K562 (cell line): Measurements from ENCODE around the gene SLC38A10. TPM values are rescaled to one million over a fixed set of nuclear protein-coding genes. Genes with fewer than 3 reads are reported as not detected.

ENCODE experiments used
- ARID1B ChIP-seq: fragments of 450-650 bp; IDR thresholded peaks from 2 replicates; pipeline ENCODE4 v1.6.1; 2016; ENCODE audit warnings: antibody characterized with exemption, mild to moderate bottlenecking, inconsistent platforms
- CC2D1A ChIP-seq: fragments of 450-650 bp; IDR thresholded peaks from 2 replicates; pipeline ENCODE4 v1.6.1; 2017; ENCODE audit warnings: mild to moderate bottlenecking
- CREB1 ChIP-seq, 2 experiments: sonication (generic) in 1 of 2; formaldehyde crosslinking in 1 of 2; IDR thresholded peaks; 2 replicates each; pipeline versions ENCODE4 v1.6.1 to v1.8.0; 2012 to 2022; ENCODE audit warnings: inconsistent platforms in 1 of 2, mild to moderate bottlenecking in 1 of 2, missing genetic modification reagents in 1 of 2, moderate library complexity in 1 of 2
- CTBP1 ChIP-seq: fragments of 450-650 bp; IDR thresholded peaks from 2 replicates; pipeline ENCODE4 v1.6.1; 2016; ENCODE audit warnings: borderline replicate concordance
- HNRNPLL ChIP-seq: fragments of 200-400 bp; formaldehyde crosslinking; IDR thresholded peaks from 2 replicates; pipeline ENCODE4 v1.6.1; 2017; ENCODE audit warnings: low read length, low read depth, mild to moderate bottlenecking; ENCODE audit not compliant: poor library complexity, severe bottlenecking
- LARP7 ChIP-seq: fragments of 450-650 bp; IDR thresholded peaks from 2 replicates; pipeline ENCODE4 v1.6.1; 2016
- PML ChIP-seq: IDR thresholded peaks from 2 replicates; pipeline ENCODE4 v1.6.1; 2012; ENCODE audit warnings: low read length, inconsistent platforms
- POU5F1 ChIP-seq: fragments of 150-350 bp; IDR thresholded peaks from 2 replicates; pipeline ENCODE4 v1.6.1; 2014; ENCODE audit warnings: borderline replicate concordance, low read length, low read depth, mild to moderate bottlenecking; ENCODE audit not compliant: partially characterized antibody
- RFX7 ChIP-seq: fragments of 250-450 bp; sonication (Bioruptor Pico); IDR thresholded peaks from 2 replicates; pipeline ENCODE4 v1.5.1; 2021; ENCODE audit warnings: mild to moderate bottlenecking
- SMC3 ChIP-seq: conservative IDR thresholded peaks from 2 replicates; pipeline ENCODE4 v1.6.1; 2011; ENCODE audit warnings: low read depth, low read length, improper control_type of control experiment; ENCODE audit not compliant: insufficient read depth
- polyA plus RNA-seq, 8 experiments: library from polyadenylated mRNA; depleted of rRNA in 4 of 8; stranded (reverse) in 5 of 8; unstranded in 3 of 8; fragments of >200 nt; fragmentation: Nextera tagmentation in 2 of 8; fragmentation: Illumina TruSeq in 1 of 8; extraction: Ambion mirVana in 2 of 8; extraction: Trizol in 1 of 8; gene quantifications; 2 replicates each; pipeline versions ENCODE4 v1.2.1 to v1.2.3, GENCODE V29; 2011 to 2014; ENCODE audit warnings: inconsistent platforms in 1 of 8, missing spikeins in 1 of 8
- total RNA-seq, 7 experiments: library from RNA; depleted of rRNA in 6 of 7; stranded (reverse); fragments of >200 nt in 6 of 7; fragmentation: Illumina TruSeq in 2 of 7; extraction: Trizol in 2 of 7; gene quantifications; 2 replicates each; pipeline versions ENCODE4 v1.2.1 to v1.2.3, GENCODE V29; 2011 to 2021; ENCODE audit warnings: low replicate concordance in 1 of 7
- TF ChIP-seq, protein P1 (sequence below): fragments of 450-650 bp; formaldehyde crosslinking; conservative IDR thresholded peaks from 2 replicates; pipeline ENCODE4 v1.4.0; 2022; ENCODE audit warnings: mild to moderate bottlenecking, missing genetic modification characterization
- TF ChIP-seq, protein P2 (sequence below): fragments of 450-650 bp; IDR thresholded peaks from 2 replicates; pipeline ENCODE4 v1.6.1; 2016; ENCODE audit warnings: antibody characterized with exemption
- TF ChIP-seq, protein P3 (sequence below): sonication (generic); formaldehyde crosslinking; IDR thresholded peaks from 2 replicates; pipeline ENCODE4 v1.8.0; 2022; ENCODE audit warnings: missing genetic modification reagents, mild to moderate bottlenecking, borderline replicate concordance
- TF ChIP-seq, protein P4 (sequence below): fragments of 450-650 bp; IDR thresholded peaks from 2 replicates; pipeline ENCODE4 v1.7.0; 2016; ENCODE audit warnings: borderline replicate concordance
- TF ChIP-seq, protein P5 (sequence below): sonication (generic); formaldehyde crosslinking; IDR thresholded peaks from 2 replicates; pipeline ENCODE4 v1.8.1; 2023; ENCODE audit warnings: mild to moderate bottlenecking, missing genetic modification reagents, moderate library complexity
- TF ChIP-seq, protein P6 (sequence below): IDR thresholded peaks from 2 replicates; pipeline ENCODE4 v1.6.1; 2016; ENCODE audit warnings: missing genetic modification characterization, missing compliant biosample characterization

The SLC38A10 gene
- total and polyA plus RNA-seq, 9 of the 15 experiments (the other 6 are each of a cell fraction or from before 2014, with no cell fraction given), result 0.45 to 54.2 (median 13.8) TPM

DNA sequence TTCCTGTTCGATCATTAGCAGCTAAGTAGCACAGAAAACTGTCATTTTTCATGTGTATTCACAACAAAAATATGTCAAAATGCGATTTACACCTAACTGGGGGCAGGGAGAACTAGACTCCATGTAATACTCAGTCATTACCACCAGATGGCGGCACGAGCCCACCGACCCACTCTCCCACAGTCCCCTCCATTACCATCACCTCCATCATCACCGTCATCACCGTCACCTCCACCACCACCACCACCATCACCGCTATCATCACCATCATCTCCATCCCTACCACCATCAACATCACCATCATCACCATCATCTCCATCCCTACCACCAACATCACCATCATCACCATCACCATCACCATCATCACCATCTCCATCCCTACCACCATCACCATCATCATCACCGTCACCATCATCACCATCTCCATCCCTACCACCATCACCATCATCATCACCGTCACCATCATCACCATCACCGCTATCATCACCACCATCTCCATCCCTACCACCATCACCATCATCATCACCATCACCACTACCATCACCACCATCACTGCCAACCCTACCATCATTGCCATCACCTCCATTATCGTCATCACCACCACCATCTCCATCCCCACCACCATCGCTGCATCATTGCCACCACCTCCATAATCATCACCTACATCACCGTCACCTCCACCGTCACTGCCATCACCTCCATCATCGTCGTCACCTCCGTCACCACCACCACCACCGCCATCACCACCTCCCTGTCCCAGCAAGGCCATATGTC lies 41.6 kb downstream of the SLC38A10 start (continued):
- TF ChIP-seq HNRNPLL, result no peak
- TF ChIP-seq, protein P1, sequence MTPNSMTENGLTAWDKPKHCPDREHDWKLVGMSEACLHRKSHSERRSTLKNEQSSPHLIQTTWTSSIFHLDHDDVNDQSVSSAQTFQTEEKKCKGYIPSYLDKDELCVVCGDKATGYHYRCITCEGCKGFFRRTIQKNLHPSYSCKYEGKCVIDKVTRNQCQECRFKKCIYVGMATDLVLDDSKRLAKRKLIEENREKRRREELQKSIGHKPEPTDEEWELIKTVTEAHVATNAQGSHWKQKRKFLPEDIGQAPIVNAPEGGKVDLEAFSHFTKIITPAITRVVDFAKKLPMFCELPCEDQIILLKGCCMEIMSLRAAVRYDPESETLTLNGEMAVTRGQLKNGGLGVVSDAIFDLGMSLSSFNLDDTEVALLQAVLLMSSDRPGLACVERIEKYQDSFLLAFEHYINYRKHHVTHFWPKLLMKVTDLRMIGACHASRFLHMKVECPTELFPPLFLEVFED, result peak; percentile 74; the same call in 1 of the 2 replicates
- TF ChIP-seq, protein P2, sequence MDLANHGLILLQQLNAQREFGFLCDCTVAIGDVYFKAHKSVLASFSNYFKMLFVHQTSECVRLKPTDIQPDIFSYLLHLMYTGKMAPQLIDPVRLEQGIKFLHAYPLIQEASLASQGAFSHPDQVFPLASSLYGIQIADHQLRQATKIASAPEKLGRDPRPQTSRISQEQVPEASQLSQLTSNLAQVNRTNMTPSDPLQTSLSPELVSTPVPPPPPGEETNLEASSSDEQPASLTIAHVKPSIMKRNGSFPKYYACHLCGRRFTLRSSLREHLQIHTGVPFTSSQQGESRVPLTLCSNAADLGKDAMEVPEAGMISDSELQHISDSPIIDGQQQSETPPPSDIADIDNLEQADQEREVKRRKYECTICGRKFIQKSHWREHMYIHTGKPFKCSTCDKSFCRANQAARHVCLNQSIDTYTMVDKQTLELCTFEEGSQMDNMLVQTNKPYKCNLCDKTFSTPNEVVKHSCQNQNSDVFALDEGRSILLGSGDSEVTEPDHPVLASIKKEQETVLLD, result peak; percentile 69; the same call in 1 of the 2 replicates
- peak; percentile 98 for TF ChIP-seq LARP7
- peak; percentile 17; the same call in 1 of the 2 replicates for TF ChIP-seq CREB1 (IDR thresholded peaks at IDR 0.05)
- no peak for TF ChIP-seq CREB1 (CRISPR knock-in tag; IDR thresholded peaks at IDR 0.05)
- peak; percentile 95 for TF ChIP-seq SMC3
- TF ChIP-seq RFX7 (CRISPR knock-in tag), result no peak
- TF ChIP-seq POU5F1, result no peak
- TF ChIP-seq CTBP1, result peak; percentile 97
- TF ChIP-seq, protein P3, sequence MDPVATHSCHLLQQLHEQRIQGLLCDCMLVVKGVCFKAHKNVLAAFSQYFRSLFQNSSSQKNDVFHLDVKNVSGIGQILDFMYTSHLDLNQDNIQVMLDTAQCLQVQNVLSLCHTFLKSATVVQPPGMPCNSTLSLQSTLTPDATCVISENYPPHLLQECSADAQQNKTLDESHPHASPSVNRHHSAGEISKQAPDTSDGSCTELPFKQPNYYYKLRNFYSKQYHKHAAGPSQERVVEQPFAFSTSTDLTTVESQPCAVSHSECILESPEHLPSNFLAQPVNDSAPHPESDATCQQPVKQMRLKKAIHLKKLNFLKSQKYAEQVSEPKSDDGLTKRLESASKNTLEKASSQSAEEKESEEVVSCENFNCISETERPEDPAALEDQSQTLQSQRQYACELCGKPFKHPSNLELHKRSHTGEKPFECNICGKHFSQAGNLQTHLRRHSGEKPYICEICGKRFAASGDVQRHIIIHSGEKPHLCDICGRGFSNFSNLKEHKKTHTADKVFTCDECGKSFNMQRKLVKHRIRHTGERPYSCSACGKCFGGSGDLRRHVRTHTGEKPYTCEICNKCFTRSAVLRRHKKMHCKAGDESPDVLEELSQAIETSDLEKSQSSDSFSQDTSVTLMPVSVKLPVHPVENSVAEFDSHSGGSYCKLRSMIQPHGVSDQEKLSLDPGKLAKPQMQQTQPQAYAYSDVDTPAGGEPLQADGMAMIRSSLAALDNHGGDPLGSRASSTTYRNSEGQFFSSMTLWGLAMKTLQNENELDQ (CRISPR knock-in tag), result no peak
- no peak for TF ChIP-seq PML
- TF ChIP-seq, protein P4, sequence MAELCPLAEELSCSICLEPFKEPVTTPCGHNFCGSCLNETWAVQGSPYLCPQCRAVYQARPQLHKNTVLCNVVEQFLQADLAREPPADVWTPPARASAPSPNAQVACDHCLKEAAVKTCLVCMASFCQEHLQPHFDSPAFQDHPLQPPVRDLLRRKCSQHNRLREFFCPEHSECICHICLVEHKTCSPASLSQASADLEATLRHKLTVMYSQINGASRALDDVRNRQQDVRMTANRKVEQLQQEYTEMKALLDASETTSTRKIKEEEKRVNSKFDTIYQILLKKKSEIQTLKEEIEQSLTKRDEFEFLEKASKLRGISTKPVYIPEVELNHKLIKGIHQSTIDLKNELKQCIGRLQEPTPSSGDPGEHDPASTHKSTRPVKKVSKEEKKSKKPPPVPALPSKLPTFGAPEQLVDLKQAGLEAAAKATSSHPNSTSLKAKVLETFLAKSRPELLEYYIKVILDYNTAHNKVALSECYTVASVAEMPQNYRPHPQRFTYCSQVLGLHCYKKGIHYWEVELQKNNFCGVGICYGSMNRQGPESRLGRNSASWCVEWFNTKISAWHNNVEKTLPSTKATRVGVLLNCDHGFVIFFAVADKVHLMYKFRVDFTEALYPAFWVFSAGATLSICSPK, result peak; percentile 89; the same call in 1 of the 2 replicates
- TF ChIP-seq, protein P5, sequence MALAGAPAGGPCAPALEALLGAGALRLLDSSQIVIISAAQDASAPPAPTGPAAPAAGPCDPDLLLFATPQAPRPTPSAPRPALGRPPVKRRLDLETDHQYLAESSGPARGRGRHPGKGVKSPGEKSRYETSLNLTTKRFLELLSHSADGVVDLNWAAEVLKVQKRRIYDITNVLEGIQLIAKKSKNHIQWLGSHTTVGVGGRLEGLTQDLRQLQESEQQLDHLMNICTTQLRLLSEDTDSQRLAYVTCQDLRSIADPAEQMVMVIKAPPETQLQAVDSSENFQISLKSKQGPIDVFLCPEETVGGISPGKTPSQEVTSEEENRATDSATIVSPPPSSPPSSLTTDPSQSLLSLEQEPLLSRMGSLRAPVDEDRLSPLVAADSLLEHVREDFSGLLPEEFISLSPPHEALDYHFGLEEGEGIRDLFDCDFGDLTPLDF, result no peak
- TF ChIP-seq ARID1B, result peak; percentile 54
- TF ChIP-seq, protein P6, sequence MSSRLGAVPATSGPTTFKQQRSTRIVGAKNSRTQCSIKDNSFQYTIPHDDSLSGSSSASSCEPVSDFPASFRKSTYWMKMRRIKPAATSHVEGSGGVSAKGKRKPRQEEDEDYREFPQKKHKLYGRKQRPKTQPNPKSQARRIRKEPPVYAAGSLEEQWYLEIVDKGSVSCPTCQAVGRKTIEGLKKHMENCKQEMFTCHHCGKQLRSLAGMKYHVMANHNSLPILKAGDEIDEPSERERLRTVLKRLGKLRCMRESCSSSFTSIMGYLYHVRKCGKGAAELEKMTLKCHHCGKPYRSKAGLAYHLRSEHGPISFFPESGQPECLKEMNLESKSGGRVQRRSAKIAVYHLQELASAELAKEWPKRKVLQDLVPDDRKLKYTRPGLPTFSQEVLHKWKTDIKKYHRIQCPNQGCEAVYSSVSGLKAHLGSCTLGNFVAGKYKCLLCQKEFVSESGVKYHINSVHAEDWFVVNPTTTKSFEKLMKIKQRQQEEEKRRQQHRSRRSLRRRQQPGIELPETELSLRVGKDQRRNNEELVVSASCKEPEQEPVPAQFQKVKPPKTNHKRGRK (tag), result no peak
- TF ChIP-seq CC2D1A, result peak; percentile 95
